Stimulated activated CD4-positive, alpha-beta T cell treated with anti-CD3 and anti-CD28 coated beads, Interleukin-1b, Interleukin-23, amount 100 ng/mL, for 4 hours (primary cell): ENCODE measurements around the gene TAMALIN.
A peak's percentile ranks its signal among the peaks of the same experiment; 100 is the strongest.

Source experiments
- DNase-seq, 2 donors: peaks; one replicate each; pipeline ENCODE4 v3.0.0-alpha.2; 2020; ENCODE audit warnings: low read depth in 2 of 2

Gene TAMALIN

DNA sequence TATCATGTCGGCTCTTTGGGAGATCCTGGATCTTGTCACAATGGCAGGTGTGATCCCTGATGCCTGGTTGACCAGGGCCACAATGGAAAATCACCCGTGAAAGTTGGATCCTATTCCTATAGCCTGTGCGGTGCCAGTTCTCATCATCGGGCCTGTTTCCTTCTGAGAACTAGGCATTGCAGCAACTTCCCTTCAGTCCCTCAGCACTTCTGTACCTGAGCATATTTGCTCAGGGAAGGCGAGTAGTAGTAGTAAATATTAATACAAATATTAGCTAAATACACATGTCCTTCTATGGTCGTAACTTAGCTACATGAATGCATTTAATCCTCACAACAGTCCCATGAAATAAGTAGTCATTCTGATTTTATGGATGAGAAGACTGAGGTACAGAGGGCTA lies 22.1 kb upstream of the TAMALIN start:
- no peak for DNase-seq

DNA sequence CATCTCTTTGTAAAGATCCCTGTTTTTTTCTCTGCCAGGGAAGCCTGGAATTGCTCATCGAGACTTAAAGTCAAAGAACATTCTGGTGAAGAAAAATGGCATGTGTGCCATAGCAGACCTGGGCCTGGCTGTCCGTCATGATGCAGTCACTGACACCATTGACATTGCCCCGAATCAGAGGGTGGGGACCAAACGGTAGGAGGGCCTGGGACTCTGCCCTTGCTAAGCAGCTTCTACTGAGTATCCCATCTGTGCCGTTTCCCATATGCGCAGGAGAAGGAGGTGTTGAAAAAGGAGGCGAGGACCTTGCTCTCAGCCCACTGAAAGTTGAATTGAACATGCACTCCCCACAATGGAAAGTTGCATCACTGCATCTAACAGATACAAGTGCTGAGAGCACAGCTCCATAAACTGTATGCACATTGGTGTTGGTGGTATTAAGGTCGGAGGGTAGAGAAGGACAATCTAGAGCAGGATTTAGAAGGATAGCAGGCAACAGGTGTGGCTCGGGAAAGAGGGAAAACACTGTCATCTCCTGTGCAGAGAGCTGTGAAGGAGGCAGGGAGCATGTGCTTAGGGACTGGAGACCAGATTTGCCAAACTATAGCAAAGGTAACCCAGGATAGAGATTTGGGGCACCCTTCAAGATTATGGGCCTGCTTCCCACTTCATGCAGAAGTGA lies 21.5 kb upstream of the TAMALIN start:
- no peak for DNase-seq

DNA sequence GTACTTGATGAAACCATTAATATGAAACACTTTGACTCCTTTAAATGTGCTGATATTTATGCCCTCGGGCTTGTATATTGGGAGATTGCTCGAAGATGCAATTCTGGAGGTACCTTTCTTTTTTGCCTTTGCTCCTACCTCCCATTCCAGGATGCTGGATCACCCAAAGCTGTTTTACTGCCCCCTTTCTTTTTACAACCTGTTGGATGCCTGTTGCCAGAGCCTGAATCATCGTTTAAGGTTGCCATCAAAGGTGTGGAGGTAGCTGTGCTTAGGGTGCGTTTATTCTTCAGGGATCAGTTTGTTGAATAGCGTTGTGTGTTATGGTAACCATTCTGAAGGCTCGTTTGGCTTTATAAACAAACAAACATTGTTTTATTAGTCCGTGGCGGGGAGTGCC lies 19.9 kb upstream of the TAMALIN start:
- no peak for DNase-seq

DNA sequence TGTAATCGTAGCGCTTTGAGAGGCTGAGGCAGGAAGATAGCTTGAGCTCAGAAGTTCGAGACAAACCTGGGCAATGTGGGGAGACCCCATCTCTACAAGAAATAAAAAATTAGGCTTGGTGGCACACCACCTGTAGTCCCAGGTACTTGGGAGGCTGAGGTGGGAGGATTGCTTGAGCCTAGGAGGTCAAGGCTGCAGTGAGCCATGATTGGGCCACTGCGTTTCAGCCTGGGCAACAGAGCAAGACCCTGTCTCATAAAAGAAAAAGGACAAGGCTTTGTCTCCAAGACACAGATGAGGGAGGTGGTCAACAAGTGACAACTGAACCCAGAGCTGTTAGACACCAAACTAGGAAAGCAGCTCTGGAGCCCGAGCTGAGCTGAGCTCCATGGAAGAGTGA lies 14.5 kb upstream of the TAMALIN start:
- DNase-seq, result no peak

DNA sequence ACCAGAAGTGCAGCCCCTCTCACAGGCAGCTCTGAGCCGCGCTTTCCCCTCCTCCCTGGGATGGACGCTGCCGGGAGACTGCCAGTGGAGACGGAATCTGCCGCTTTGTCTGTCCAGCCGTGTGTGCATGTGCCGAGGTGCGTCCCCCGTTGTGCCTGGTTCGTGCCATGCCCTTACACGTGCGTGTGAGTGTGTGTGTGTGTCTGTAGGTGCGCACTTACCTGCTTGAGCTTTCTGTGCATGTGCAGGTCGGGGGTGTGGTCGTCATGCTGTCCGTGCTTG lies 12.3 kb upstream of the TAMALIN start:
- DNase-seq, result no peak

DNA sequence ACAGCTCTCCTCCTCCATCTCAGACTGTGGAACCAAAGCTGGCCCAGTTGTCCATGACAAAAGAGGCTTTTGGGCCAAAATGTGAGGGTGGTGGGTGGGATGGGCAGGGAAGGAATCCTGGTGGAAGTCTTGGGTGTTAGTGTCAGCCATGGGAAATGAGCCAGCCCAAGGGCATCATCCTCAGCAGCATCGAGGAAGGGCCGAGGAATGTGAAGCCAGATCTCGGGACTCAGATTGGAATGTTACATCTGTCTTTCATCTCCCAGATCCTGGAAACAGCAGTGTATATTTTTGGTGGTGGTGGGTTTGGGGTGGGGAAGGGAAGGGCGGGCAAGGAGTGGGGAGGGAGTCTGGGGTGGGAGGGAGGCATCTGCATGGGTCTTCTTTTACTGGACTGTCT lies 11.8 kb upstream of the TAMALIN start:
- DNase-seq, result no peak

DNA sequence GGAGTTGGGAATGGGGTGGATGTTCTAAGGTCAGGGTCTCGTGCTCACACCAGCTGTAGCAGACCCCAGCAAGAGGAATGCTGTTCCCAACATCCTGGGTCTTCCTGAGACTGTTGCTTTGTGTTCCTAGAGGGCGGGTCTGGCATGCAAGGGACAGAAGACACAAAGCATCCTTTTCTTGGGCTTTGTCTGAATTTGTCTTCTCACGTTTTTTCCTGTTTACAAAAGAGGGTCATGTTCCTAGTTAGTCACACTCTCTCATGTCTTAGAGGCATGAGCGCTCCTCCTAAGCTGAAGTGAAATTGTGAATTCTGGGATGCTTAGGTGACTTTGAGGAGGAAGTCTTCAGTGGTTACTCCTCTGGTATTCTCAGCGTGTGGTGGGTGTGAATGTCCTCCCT lies 9.6 kb upstream of the TAMALIN start:
- no peak for DNase-seq

DNA sequence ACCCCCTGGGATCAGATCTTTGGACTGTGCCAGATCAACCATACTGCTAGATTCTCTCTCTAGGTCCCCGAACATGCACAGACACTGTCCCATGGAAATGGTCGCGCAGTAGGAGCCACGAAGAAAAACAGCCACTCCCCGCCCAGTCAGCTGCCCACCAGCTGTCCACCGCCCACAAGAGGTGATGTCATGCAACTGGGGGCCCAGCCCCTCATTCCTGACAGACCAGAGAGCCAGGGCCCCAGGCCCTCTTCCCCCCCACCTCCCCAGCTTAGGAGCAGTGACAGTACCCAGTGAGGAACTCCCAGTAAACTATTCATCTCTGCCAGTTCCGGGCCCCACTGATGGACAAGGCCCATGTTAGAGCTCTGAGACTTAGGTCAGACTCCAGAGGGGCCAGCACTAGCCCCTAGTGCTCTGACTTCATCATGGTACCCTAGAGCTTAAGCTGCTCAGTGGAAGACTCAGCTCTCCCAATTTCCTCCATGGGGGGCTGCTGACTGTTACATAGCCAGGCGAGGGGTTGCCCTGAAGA lies 3.7 kb upstream of the TAMALIN start:
- no peak for DNase-seq

DNA sequence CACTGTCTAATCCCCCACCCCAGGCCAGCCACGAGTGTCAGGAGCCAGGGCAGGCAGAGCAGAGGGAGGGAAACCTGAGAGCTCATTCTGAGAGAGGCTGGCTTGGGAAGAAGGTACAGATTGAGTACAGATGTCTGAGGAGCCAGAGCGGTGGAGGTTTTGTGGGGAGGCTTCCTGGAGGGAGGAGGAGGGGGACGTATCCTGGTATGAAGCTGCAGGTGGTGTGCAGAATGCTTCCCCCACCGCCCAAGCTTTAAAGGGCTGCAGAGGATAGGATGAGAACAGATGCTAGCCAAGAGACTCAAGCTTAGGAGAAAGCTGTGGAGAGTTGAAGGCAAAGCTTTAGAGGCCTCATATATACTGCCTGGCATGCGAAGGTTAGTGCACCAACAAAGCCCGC lies 3.2 kb upstream of the TAMALIN start:
- no peak for DNase-seq

DNA sequence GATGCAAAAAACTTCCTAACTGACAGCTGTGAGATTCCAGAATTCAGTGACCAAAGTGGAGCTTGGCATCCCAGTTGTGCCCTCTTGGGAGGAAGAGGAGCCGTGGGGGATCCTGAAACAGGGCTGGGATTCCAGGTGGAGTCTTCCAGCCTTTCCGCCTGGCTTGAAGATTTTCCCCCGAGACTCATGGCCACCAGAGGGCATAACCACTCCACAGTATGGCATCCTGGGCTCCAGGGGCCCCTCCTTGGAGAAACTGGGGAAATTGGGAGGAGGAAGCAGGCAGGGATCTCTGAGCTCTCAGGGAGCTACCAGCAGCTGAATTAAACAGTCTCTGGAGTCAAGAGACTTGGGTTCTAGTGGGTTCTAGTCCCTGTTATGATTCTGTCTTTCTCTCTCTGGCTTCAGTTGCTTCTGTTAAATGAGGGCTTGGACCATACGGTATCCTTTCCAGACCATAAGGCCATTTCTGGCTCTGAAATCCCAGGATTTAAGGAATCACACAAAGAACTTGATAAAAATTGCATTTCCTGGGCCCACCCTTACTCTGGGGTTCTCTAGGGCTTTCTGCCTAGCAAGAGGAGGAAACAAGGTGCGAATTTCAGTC lies 2.6 kb upstream of the TAMALIN start:
- no peak for DNase-seq

DNA sequence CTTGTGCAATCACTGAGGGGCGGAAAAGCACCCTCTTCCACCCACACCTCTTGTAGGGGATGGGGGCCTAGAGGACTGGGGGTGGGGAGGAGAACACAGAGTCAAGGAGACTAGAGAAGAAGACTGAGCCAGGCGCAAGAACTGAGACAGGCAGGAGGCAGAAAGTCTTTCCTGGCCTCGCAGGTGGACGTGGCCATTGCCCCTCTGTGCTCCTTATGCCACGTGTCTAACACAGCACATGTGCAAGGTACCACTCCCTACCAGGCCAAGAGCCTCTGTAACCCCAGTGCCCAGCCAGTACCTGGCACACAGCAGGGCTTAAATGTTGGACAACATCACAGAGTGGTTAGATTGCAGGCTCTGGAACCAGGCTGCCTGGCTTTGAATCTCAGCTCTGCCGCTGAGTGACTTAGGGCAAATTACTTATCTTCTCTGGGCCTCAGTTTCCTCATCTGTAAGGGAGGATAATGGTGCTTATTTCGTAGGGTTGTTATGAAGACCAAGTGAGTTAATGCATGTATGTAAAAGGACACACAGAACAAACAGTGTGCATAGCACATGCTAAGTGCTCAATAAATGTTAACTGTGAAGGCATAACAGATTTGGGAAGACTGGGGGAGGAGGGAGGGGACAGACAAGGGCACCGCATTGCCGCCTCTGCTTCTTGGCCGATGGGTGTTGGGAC lies 1.4 kb upstream of the TAMALIN start:
- no peak for DNase-seq

DNA sequence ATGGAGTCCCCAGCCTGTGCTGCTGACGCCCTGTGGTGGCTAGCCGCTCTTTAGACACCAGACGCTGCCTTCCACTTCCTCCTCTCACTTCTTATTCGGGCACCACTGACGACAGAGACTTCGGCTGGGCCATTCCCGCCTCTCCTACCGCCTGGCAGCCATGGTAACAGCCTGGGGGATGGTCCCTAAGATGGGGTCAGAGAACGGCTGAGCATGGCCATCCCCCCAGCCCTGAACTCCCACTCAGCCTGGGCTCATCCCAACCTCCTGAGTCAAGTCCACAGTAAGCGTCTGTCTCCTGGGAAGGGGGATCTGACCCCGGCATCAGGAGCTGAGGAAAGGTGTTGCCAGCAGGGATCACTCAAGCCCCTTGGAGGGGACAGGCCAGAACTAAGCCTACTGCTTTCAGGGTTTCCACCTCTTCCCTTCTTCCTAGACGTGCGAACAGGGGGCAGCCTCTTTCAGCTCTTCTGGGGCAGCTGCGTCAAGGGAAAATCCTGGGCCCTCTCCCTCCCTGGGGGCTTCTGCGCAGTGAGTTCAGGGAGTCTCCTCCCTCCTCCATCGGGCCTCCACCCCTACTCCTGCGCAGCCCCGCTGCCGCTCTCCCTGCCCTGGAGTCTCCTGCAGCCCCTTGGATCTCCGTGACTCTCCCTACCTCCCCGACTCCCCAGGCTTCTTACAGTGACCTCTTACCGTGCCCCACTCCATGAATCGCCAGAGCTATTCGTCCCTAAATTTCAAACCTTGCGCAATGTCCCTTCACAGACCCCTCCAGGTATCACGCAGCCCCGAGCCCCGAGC lies 643 bp upstream of the TAMALIN start:
- no peak for DNase-seq

DNA sequence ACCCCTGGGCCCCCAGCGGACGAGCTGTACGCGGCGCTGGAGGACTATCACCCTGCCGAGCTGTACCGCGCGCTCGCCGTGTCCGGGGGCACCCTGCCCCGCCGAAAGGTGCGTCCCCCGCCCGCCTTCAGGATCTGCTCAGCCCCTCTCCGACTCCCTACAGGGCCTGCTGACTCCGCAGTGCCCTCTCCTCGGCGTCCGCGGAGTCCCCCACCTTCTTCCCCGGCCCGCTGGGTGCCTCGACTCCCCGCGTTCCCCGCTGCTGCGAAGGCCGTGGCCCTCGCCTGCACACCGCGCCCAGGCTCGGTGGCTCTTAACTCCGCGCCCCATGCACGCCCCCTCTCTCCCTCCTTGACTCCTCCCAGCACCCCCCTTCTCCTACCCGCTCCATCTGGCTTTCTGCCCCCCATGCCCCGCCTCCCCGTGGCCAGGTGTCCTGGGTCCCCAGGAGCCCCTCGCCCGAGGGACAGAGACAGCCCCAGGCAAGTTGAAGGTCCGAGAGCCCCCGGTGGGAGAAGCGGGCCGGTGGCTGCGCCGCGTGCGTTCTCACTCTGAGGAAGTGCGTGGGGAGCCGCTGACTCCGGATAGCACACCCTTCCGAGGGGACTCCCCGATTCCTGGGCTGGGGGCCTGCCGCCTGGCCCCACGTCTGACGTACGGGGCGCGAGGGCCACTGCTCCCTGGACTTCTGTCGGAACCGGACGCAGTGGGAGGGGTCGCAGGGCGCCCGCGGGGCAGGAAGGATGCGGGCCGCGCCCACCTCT lies 594 bp downstream of the TAMALIN start:
- DNase-seq, result peak; percentile 40 to 51

DNA sequence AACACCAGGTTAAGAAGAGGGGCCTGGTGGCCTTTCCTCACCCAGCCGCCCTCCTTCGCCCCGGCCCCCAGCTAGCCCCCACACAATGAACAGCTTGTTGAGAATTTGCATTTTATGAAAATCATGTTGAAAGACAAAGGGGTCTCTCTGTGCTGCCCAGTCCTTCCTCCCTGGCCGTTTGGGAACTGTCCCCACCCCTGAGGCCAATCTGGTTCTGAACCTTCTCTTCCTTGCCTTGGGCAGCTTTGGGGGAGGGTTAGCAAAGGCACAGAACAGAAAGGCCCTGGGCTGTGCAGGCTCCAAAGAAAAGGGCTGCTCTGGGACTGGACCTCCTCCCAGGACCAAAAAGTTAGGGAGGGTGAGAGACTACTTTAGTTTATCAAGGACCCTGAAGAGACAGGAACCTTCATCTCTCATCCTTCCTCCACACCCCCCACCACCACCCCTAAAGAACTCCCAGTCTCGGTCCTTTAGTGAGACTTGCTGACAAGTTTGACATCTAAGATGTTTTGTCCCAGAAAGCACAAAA lies 1.3 kb downstream of the TAMALIN start:
- DNase-seq, result no peak

DNA sequence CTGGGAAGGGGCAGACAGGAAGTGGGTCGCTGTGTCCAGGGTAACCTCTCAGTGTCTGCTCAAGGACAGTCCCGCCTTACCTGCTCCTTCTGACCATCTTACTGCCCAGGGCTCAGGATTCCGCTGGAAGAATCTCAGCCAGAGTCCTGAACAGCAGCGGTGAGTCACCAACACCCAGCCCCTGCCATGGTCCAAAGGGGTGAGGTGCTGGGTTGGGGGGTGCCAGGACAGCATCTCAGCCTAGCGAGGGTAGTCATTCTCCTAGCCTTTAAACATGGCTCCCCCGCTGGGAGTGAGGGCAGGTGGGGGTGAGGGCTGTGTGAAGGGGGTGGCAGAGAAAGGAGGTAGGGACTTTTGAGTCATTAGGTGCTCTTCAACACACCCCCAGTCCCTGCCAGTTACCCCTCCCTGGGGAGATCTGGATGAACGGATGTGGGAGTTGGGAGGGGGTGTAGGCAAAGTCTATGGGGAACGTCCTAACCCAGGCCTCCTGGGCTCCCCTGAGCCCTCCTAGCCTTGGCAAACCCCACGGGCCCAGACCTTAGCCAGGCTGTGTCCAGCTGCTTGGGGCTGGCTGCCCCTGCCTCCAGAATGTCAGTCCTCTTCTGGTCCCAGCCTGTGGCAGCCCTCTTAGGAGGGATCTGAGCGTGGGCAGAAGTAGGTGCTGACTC lies 2.5 kb downstream of the TAMALIN start:
- no peak for DNase-seq

DNA sequence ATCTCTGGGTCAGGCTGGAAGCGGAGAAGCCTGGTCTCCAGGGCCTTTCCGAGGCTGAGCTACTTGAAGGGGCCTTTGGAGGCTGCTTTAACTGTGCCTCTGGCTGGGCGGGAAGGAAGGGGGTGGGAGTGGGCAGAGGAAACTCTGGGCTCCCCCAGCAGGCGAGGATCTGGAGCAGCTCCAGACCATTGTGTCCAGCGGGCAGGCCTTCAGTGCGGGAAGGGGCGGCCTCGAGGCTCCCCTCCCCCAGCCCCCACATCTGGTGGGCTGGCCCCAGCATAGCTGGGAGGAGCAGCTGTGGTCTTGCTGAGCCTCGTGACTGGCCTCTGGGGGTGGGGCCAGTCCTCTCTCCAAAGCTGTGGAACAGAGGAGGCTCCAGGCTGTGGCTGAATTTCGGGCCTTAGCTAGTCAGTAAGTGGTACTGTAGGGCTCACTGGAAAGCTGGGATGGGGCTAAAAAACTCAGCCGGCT lies 3.4 kb downstream of the TAMALIN start:
- no peak for DNase-seq

DNA sequence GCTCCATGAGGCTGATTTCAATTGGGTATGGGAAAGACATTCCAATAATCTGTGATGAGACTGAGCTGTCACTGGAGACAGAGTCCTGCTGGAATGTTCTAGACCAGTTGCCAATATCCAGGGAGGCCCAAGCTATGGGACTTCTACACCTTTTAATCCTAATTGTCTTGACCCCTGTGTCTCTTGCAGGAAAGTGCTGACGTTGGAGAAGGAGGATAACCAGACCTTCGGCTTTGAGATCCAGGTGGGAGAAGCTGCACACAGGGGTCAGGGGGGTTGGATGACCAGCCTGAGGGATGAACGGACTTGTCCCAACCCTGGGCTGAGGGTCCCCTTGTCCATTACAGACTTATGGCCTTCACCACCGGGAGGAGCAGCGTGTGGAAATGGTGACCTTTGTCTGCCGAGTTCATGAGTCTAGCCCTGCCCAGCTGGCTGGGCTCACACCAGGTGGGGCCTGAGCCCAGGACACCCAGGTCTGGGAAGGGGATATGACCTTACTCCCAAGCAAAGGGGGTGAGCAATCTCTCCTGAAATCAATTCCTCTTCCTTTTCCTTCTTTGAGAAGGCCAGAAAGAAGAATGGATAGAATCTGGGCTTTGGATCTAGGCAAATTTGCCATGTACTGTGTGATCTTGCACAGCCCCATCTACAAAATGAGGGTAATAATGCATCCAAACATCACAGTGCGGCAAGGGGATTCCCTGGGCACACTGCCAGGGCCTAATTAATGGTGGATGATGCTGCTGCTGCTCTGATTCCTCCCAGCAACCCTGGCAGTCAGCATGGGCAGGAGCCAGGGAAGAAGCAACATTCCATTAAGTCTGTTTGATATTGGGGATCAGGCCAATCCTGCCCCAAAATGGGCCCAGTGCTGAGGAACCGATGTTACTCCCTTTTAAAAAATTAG lies 4.2 kb downstream of the TAMALIN start:
- DNase-seq, result no peak

DNA sequence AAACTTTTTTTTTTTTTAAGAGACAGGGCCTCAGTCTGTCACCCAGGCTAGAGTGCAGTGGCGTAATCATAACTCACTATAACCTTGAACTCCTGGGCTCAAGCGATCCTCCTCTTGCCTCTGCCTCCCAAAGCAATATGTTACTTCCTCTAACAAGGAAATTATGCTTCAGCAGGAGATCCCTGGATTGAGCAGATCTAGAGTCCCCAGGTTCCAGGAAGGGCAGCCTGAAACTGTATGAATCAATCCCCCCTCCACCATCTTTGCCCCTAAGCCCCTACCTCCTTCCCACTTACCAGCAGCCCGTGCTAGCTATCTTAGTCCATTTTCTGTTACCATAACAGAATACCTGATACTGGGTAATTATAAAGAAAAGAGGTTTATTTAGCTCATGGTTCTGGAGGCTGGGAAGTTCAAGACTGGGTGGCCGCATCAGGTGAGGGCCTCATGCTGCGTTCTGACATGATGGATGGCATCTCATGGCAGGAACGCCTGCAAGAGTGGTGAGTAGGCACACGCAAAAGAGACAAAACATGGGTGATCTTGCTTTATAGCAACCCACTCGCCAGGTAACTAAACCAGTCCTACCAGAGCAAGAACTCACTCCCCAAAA lies 5.0 kb downstream of the TAMALIN start:
- no peak for DNase-seq

DNA sequence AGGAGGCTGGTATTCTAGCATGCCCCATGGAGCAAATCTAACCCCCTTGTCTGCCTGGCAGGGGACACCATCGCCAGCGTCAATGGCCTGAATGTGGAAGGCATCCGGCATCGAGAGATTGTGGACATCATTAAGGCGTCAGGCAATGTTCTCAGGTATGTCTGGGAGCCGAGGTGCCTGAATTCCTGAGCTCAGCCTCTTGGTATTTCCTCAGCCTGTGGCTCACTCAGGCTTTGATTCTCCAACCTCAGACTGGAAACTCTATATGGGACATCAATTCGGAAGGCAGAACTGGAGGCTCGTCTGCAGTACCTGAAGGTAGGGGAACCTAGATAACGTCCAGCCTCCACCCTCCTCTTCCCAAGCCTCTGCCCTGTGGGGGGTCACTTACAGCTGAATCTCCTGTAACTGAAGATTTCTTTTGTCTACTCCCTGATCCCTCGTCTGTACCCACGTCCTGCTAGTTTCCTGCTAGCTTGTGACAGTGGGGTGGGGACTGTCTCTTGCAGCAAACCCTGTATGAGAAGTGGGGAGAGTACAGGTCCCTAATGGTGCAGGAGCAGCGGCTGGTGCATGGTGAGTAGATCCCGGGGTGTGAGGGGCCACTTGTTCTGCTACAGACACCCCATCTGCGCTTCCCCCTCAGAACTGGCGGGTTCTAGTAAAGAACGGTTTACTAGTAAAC lies 7.0 kb downstream of the TAMALIN start:
- DNase-seq, result no peak
